H9 (cell line): ENCODE data around the gene CST3. TPM values are rescaled to one million over a fixed set of nuclear protein-coding genes. Genes with fewer than 3 reads are reported as not detected.

Source experiments
- DNase-seq: peaks from one replicate; pipeline ENCODE4 v3.0.0-alpha.2; 2017
- H2AFZ ChIP-seq: one replicate; pipeline ENCODE4 v1.6.1; 2013; ENCODE audit warnings: mild to moderate bottlenecking, low read length, control low read depth, moderate library complexity
- H2AK5ac ChIP-seq: 2 replicates; pipeline ENCODE4 v1.6.1; 2013; ENCODE audit warnings: low read length, control low read depth, mixed read lengths; ENCODE audit not compliant: insufficient read length
- H2BK120ac ChIP-seq: one replicate; pipeline ENCODE4 v1.6.1; 2013; ENCODE audit warnings: low read depth, mild to moderate bottlenecking, low read length, control low read depth, inconsistent platforms; ENCODE audit not compliant: poor library complexity, severe bottlenecking
- H2BK12ac ChIP-seq: 2 replicates; pipeline ENCODE4 v1.6.1; 2013; ENCODE audit warnings: low read length, control low read depth, mixed read lengths, low read depth; ENCODE audit not compliant: insufficient read length
- H2BK15ac ChIP-seq: 2 replicates; pipeline ENCODE4 v1.6.1; 2013; ENCODE audit warnings: low read depth, low read length, control low read depth
- H2BK20ac ChIP-seq: one replicate; pipeline ENCODE4 v1.6.1; 2013; ENCODE audit warnings: low read depth, mild to moderate bottlenecking, low read length, control low read depth, inconsistent platforms; ENCODE audit not compliant: poor library complexity, severe bottlenecking
- H2BK5ac ChIP-seq: 2 replicates; pipeline ENCODE4 v1.6.1; 2013; ENCODE audit warnings: low read length, control low read depth, mixed read lengths; ENCODE audit not compliant: insufficient read length
- H3K14ac ChIP-seq: 2 replicates; pipeline ENCODE4 v1.6.1; 2013; ENCODE audit warnings: low read length, control low read depth; ENCODE audit not compliant: insufficient read depth
- H3K18ac ChIP-seq: 2 replicates; pipeline ENCODE4 v1.6.1; 2013; ENCODE audit warnings: low read depth, mild to moderate bottlenecking, mixed read lengths, low read length, control low read depth; ENCODE audit not compliant: insufficient read length
- H3K23ac ChIP-seq: 2 replicates; pipeline ENCODE4 v1.6.1; 2013; ENCODE audit warnings: low read length, control low read depth, mixed read lengths, low read depth; ENCODE audit not compliant: insufficient read length
- H3K23me2 ChIP-seq: 2 replicates; pipeline ENCODE4 v1.6.1; 2013; ENCODE audit warnings: low read depth, mild to moderate bottlenecking, mixed read lengths, low read length, control low read depth; ENCODE audit not compliant: insufficient read length, poor library complexity, severe bottlenecking
- H3K27ac ChIP-seq: 2 replicates; pipeline ENCODE4 v1.5.1; 2013; ENCODE audit warnings: low read length, control low read depth, mixed read lengths, low read depth; ENCODE audit not compliant: insufficient read length
- H3K27me3 ChIP-seq: 2 replicates; pipeline ENCODE4 v1.6.1; 2013; ENCODE audit warnings: low read length, control low read depth, inconsistent platforms; ENCODE audit not compliant: insufficient read depth
- H3K4ac ChIP-seq: 2 replicates; pipeline ENCODE4 v1.6.1; 2013; ENCODE audit warnings: low read depth, mild to moderate bottlenecking, control low read depth, inconsistent platforms, low read length, moderate library complexity
- H3K4me1 ChIP-seq: 2 replicates; pipeline ENCODE4 v1.6.1; 2013; ENCODE audit warnings: low read length, control low read depth, inconsistent platforms; ENCODE audit not compliant: insufficient read depth
- H3K4me2 ChIP-seq: 2 replicates; pipeline ENCODE4 v1.6.1; 2013; ENCODE audit warnings: low read length, control low read depth, mixed read lengths; ENCODE audit not compliant: insufficient read length, insufficient read depth
- H3K56ac ChIP-seq: 2 replicates; pipeline ENCODE4 v1.6.1; 2013; ENCODE audit warnings: low read depth, mild to moderate bottlenecking, mixed read lengths, low read length, control low read depth; ENCODE audit not compliant: insufficient read length
- H3K79me1 ChIP-seq: 2 replicates; pipeline ENCODE4 v1.6.1; 2013; ENCODE audit warnings: low read depth, mild to moderate bottlenecking, moderate library complexity, low read length, control low read depth, inconsistent platforms; ENCODE audit not compliant: insufficient read depth, poor library complexity, severe bottlenecking
- H3K79me2 ChIP-seq: 2 replicates; pipeline ENCODE4 v1.6.1; 2013; ENCODE audit warnings: low read length, control low read depth, inconsistent platforms; ENCODE audit not compliant: insufficient read depth
- H3K9ac ChIP-seq: 2 replicates; pipeline ENCODE4 v1.6.1; 2013; ENCODE audit warnings: low read length, control low read depth, mixed read lengths; ENCODE audit not compliant: insufficient read length; ENCODE audit errors: extremely low read depth
- H3K9me3 ChIP-seq: one replicate; pipeline ENCODE4 v1.6.1; 2013; ENCODE audit warnings: low read depth, low read length, inconsistent platforms; ENCODE audit not compliant: control insufficient read depth
- H3T11ph ChIP-seq: one replicate; pipeline ENCODE4 v1.6.1; 2013; ENCODE audit warnings: mild to moderate bottlenecking, low read length, control low read depth, inconsistent platforms
- H4K20me1 ChIP-seq: one replicate; pipeline ENCODE4 v1.6.1; 2013; ENCODE audit not compliant: control insufficient read depth, insufficient read length, insufficient read depth
- H4K5ac ChIP-seq: 2 replicates; pipeline ENCODE4 v1.6.1; 2013; ENCODE audit warnings: low read depth, mild to moderate bottlenecking, mixed read lengths, low read length, control low read depth; ENCODE audit not compliant: insufficient read length
- H4K8ac ChIP-seq: replicated peaks from 2 replicates; pipeline ENCODE4 v1.6.1; 2013; ENCODE audit warnings: low read length, control low read depth, mixed read lengths, low read depth; ENCODE audit not compliant: insufficient read length
- H4K91ac ChIP-seq: 2 replicates; pipeline ENCODE4 v1.6.1; 2013; ENCODE audit warnings: low read depth, mild to moderate bottlenecking, moderate library complexity, mixed read lengths, low read length, control low read depth; ENCODE audit not compliant: insufficient read length
- H3K27ac Mint-ChIP-seq, 3 experiments: 2 replicates in 2 of 3; 3 replicates in 1 of 3; pipeline ENCODE4 v1.8.0; 2020 to 2021; ENCODE audit warnings: mixed read lengths in 3 of 3, mild to moderate bottlenecking in 1 of 3, moderate library complexity in 1 of 3
- H3K27me3 Mint-ChIP-seq: 2 replicates; pipeline ENCODE4 v1.8.0; 2021; ENCODE audit warnings: low read depth, mild to moderate bottlenecking, moderate library complexity, mixed read lengths
- H3K36me3 Mint-ChIP-seq, 3 experiments: 2 replicates in 2 of 3; 3 replicates in 1 of 3; pipeline ENCODE4 v1.8.0; 2020 to 2021; ENCODE audit warnings: low read depth in 3 of 3, mixed read lengths in 3 of 3; ENCODE audit not compliant: insufficient read depth in 1 of 3
- H3K4me1 Mint-ChIP-seq, 2 experiments: 2 replicates each; pipeline ENCODE4 v1.8.0; 2020; ENCODE audit warnings: mixed read lengths in 2 of 2
- H3K4me3 Mint-ChIP-seq, 2 experiments: 2 replicates in 1 of 2; 3 replicates in 1 of 2; pipeline ENCODE4 v1.8.0; 2020 to 2021; ENCODE audit warnings: mild to moderate bottlenecking in 2 of 2, mixed read lengths in 2 of 2, moderate library complexity in 1 of 2
- H3K9me3 Mint-ChIP-seq, 2 experiments: 2 replicates in 1 of 2; 3 replicates in 1 of 2; pipeline ENCODE4 v1.8.0; 2020; ENCODE audit warnings: mild to moderate bottlenecking in 2 of 2, mixed read lengths in 2 of 2, moderate library complexity in 1 of 2
- WGBS: extraction: QIAGEN DNeasy Blood & Tissue Kit; methylation state at CpG from one replicate; pipeline ENCODE4 v1.1.7; 2013; ENCODE audit warnings: missing lambda C conversion rate, low lambda C conversion rate, mixed read lengths; ENCODE audit not compliant: insufficient read length; ENCODE audit errors: extremely low coverage; 5-methylcytosine and 5-hydroxymethylcytosine counted together
- total RNA-seq: library from RNA; stranded (reverse); gene quantifications from 2 replicates; pipeline ENCODE4 v1.2.1, GENCODE V29; 2021
- TF ChIP-seq, protein P1 (sequence below): fragments of 200-600 bp; sonication (generic); conservative IDR thresholded peaks from 3 replicates; pipeline ENCODE4 v1.8.0; 2021; ENCODE audit warnings: antibody characterized with exemption, mild to moderate bottlenecking

The CST3 gene
- total RNA-seq, 1 experiment from 2014 or later, result 77.2 TPM

GRCh38 chr20:23644164-23644563, 6.4 kb upstream of the CST3 start:
- H4K5ac ChIP-seq, result no peak overlapping the region
- no peak for DNase-seq
- H3K56ac ChIP-seq, result no peak overlapping the region
- Mint-ChIP-seq H3K36me3 (peaks cover 0 to 2% (median 0%) of the 10 kb centered on the region in 3 experiments; a peak in 2 of 7 replicates), H3K4me3 (no peak overlapping the region), H3K27me3 (peaks cover 3% of the 10 kb centered on the region; the same call in 1 of the 2 replicates), H3K27ac (no peak overlapping the region), H3K4me1 (peaks cover 19 to 22% of the 10 kb centered on the region in 2 experiments), H3K9me3 (no peaks in the 10 kb centered on the region; a peak in 2 of 5 replicates)
- H3K9ac ChIP-seq, result no peak overlapping the region
- no peak overlapping the region for H2BK15ac ChIP-seq
- no peak overlapping the region for H2AFZ ChIP-seq
- no peak overlapping the region for H2BK12ac ChIP-seq
- TF ChIP-seq, protein P1, sequence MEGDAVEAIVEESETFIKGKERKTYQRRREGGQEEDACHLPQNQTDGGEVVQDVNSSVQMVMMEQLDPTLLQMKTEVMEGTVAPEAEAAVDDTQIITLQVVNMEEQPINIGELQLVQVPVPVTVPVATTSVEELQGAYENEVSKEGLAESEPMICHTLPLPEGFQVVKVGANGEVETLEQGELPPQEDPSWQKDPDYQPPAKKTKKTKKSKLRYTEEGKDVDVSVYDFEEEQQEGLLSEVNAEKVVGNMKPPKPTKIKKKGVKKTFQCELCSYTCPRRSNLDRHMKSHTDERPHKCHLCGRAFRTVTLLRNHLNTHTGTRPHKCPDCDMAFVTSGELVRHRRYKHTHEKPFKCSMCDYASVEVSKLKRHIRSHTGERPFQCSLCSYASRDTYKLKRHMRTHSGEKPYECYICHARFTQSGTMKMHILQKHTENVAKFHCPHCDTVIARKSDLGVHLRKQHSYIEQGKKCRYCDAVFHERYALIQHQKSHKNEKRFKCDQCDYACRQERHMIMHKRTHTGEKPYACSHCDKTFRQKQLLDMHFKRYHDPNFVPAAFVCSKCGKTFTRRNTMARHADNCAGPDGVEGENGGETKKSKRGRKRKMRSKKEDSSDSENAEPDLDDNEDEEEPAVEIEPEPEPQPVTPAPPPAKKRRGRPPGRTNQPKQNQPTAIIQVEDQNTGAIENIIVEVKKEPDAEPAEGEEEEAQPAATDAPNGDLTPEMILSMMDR, result no peak
- H4K20me1 ChIP-seq, result no peaks in the 10 kb centered on the region
- no peak overlapping the region for H2BK20ac ChIP-seq
- H4K91ac ChIP-seq, result no peak overlapping the region
- no peak overlapping the region for H3K23ac ChIP-seq
- H3K23me2 ChIP-seq, result no peaks in the 10 kb centered on the region
- H3K14ac ChIP-seq, result no peak overlapping the region
- no peak overlapping the region for H3K4me2 ChIP-seq
- H2AK5ac ChIP-seq, result no peak overlapping the region
- H2BK5ac ChIP-seq, result no peak overlapping the region
- H3K79me1 ChIP-seq, result no peaks in the 10 kb centered on the region
- H3T11ph ChIP-seq, result no peak overlapping the region
- no peak overlapping the region for H3K27ac ChIP-seq
- no peak overlapping the region for H4K8ac ChIP-seq
- no peaks in the 10 kb centered on the region for H3K27me3 ChIP-seq
- WGBS, result no CpG with 5 or more reads among the region's 7 CpGs
- no peak overlapping the region for H3K18ac ChIP-seq
- no peak overlapping the region for H3K4ac ChIP-seq
- no peak overlapping the region for H2BK120ac ChIP-seq
- no peaks in the 10 kb centered on the region for H3K79me2 ChIP-seq
- no peaks in the 10 kb centered on the region for H3K9me3 ChIP-seq
- H3K4me1 ChIP-seq, result peaks cover 4% of the 10 kb centered on the region; the same call in 1 of the 2 replicates
